K562 (cell line): ENCODE measurements around the gene TSTD1. TPM values are rescaled to one million over a fixed set of nuclear protein-coding genes. Genes with fewer than 3 reads are reported as not detected.

Source experiments
- DLX4 ChIP-seq: fragments of 250-450 bp; sonication (Bioruptor Pico); IDR thresholded peaks from 2 replicates; pipeline ENCODE4 v1.6.1; 2021; ENCODE audit warnings: mild to moderate bottlenecking
- KLF16 ChIP-seq: IDR thresholded peaks from 2 replicates; pipeline ENCODE4 v1.6.1; 2016; ENCODE audit warnings: antibody characterized with exemption
- MGA ChIP-seq: fragments of 450-650 bp; IDR thresholded peaks from 2 replicates; pipeline ENCODE4 v1.6.1; 2016; ENCODE audit warnings: mild to moderate bottlenecking, moderate library complexity
- MTA1 ChIP-seq: fragments of 450-650 bp; IDR thresholded peaks from 2 replicates; pipeline ENCODE4 v1.6.1; 2017; ENCODE audit warnings: borderline replicate concordance
- MYBL2 ChIP-seq, 2 experiments: fragments of 450-650 bp in 1 of 2; sonication (generic) in 1 of 2; formaldehyde crosslinking in 1 of 2; IDR thresholded peaks; 2 replicates each; pipeline versions ENCODE4 v1.6.1 to v1.8.1; 2017 to 2022; ENCODE audit warnings: borderline replicate concordance in 1 of 2, inconsistent platforms in 1 of 2, low read depth in 1 of 2, mild to moderate bottlenecking in 1 of 2, missing genetic modification reagents in 1 of 2, moderate library complexity in 1 of 2
- ZBTB43 ChIP-seq: sonication (generic); formaldehyde crosslinking; IDR thresholded peaks from 2 replicates; pipeline ENCODE4 v1.8.0; 2023; ENCODE audit warnings: mild to moderate bottlenecking, missing genetic modification reagents
- ZNF398 ChIP-seq: fragments of 250-450 bp; sonication (Bioruptor Pico); IDR thresholded peaks from 2 replicates; pipeline ENCODE4 v1.8.0; 2021; ENCODE audit warnings: moderate library complexity, mild to moderate bottlenecking, inconsistent platforms
- ZNF586 ChIP-seq: fragments of 450-650 bp; formaldehyde crosslinking; conservative IDR thresholded peaks from 2 replicates; pipeline ENCODE4 v1.4.0; 2020; ENCODE audit warnings: mild to moderate bottlenecking, moderate library complexity
- ZNF644 ChIP-seq: fragments of 200-800 bp; sonication (Bioruptor generic); IDR thresholded peaks from 2 replicates; pipeline ENCODE4 v1.6.1; 2016; ENCODE audit warnings: low read depth, missing genetic modification characterization, missing compliant biosample characterization
- ZNF717 ChIP-seq: fragments of 250-450 bp; sonication (Bioruptor Pico); IDR thresholded peaks from 2 replicates; pipeline ENCODE4 v1.5.0; 2021
- ZSCAN32 ChIP-seq: fragments of 450-650 bp; formaldehyde crosslinking; IDR thresholded peaks from 2 replicates; pipeline ENCODE4 v1.4.0; 2020; ENCODE audit warnings: mild to moderate bottlenecking, moderate library complexity
- polyA plus RNA-seq, 8 experiments: library from polyadenylated mRNA; depleted of rRNA in 4 of 8; stranded (reverse) in 5 of 8; unstranded in 3 of 8; fragments of >200 nt; fragmentation: Nextera tagmentation in 2 of 8; fragmentation: Illumina TruSeq in 1 of 8; extraction: Ambion mirVana in 2 of 8; extraction: Trizol in 1 of 8; gene quantifications; 2 replicates each; pipeline versions ENCODE4 v1.2.1 to v1.2.3, GENCODE V29; 2011 to 2014; ENCODE audit warnings: inconsistent platforms in 1 of 8, missing spikeins in 1 of 8
- total RNA-seq, 7 experiments: library from RNA; depleted of rRNA in 6 of 7; stranded (reverse); fragments of >200 nt in 6 of 7; fragmentation: Illumina TruSeq in 2 of 7; extraction: Trizol in 2 of 7; gene quantifications; 2 replicates each; pipeline versions ENCODE4 v1.2.1 to v1.2.3, GENCODE V29; 2011 to 2021; ENCODE audit warnings: low replicate concordance in 1 of 7

The TSTD1 gene
- total and polyA plus RNA-seq, 9 of the 15 experiments (the other 6 are each of a cell fraction or from before 2014, with no cell fraction given): 0.23 to 0.53 TPM; not detected in 7

GRCh38 chr1:161045736-161046604 lies 7.2 kb upstream of the TSTD1 start, which contains the start of gene USF1 (continued):
- TF ChIP-seq ZNF398 (CRISPR knock-in tag) (no peak), DLX4 (no peak), ZNF586 (CRISPR knock-in tag) (no peak), ZSCAN32 (CRISPR knock-in tag) (no peak), MYBL2 (IDR thresholded peaks at IDR 0.05; ENCODE audit: low read depth) (peak; percentile 71; the same call in 1 of the 2 replicates), MYBL2 (CRISPR knock-in tag; IDR thresholded peaks at IDR 0.05; ENCODE audit: borderline replicate concordance) (no peak), KLF16 (no peak), MGA (0 out of 2 replicates have a peak, but pooled peaks have one; percentile 14), ZNF644 (tag) (peak; percentile 92), ZBTB43 (no peak), MTA1 (no peak), ZNF717 (CRISPR knock-in tag) (no peak)
